T-helper 2 cell treated with Interferon-gamma antibody and Interleukin-4, amounts not matched to agents 5 μg/mL and 100 μg/mL, for 36 hours (primary cell): ENCODE measurements around the gene IRAK2.
"Not testable (repeated sequence)": the region's sequence is repeated elsewhere in the genome, so short reads cannot be mapped to it uniquely, and the experiment has no call there.

ENCODE experiments used
- DNase-seq: peaks from one replicate; pipeline ENCODE4 v3.0.0; 2021; ENCODE audit warnings: low spot score
- H3K27ac Mint-ChIP-seq: one replicate; pipeline ENCODE4 v1.8.0; 2021; ENCODE audit warnings: mild to moderate bottlenecking, mixed read lengths
- H3K27me3 Mint-ChIP-seq: one replicate; pipeline ENCODE4 v1.8.0; 2021; ENCODE audit warnings: low read depth, mixed read lengths
- H3K36me3 Mint-ChIP-seq: one replicate; pipeline ENCODE4 v1.8.0; 2021; ENCODE audit warnings: low read depth, mixed read lengths
- H3K4me1 Mint-ChIP-seq: one replicate; pipeline ENCODE4 v1.8.0; 2021; ENCODE audit warnings: low read depth, mixed read lengths
- H3K4me3 Mint-ChIP-seq: one replicate; pipeline ENCODE4 v1.8.0; 2022; ENCODE audit warnings: mild to moderate bottlenecking, moderate library complexity, mixed read lengths
- H3K9me3 Mint-ChIP-seq: one replicate; pipeline ENCODE4 v1.8.0; 2021; ENCODE audit warnings: mixed read lengths

The IRAK2 gene

DNA sequence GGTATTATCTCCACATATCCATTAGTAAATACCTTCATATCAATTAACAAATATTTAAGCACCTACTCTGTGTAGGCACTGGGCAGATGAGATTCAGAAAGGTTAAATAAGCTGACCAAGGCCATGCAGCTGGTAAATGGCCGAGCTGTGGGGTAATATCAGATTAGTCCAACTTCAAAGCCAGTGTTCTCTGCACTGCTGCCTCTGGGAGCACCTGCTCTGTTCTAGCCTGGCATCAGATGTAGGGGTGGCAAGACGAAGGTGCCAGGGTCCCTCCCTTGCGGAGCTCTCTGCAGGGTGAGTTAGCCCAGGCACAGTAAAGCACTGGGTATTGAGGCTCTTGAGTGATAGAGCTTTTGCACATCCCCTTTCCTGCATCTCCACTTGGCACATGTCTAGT, 89.0 kb downstream of the IRAK2 start:
- Mint-ChIP-seq H3K27ac (peak overlapping the region; percentile 22), H3K9me3 (no peaks in the 10 kb centered on the region), H3K36me3 (peaks cover 76% of the 10 kb centered on the region), H3K4me1 (peaks cover 56% of the 10 kb centered on the region), H3K27me3 (no peaks in the 10 kb centered on the region), H3K4me3 (peak overlapping the region; percentile 13)
- DNase-seq, result no peak

GRCh38 chr3:10255835-10256234, 91.1 kb downstream of the IRAK2 start:
- H3K36me3 Mint-ChIP-seq, result peaks cover 75% of the 10 kb centered on the region
- H3K27ac Mint-ChIP-seq, result no peak overlapping the region
- H3K27me3 Mint-ChIP-seq, result no peaks in the 10 kb centered on the region
- no peak for DNase-seq
- peaks cover 51% of the 10 kb centered on the region for H3K4me1 Mint-ChIP-seq
- H3K4me3 Mint-ChIP-seq, result no peak overlapping the region
- no peaks in the 10 kb centered on the region for H3K9me3 Mint-ChIP-seq

DNA sequence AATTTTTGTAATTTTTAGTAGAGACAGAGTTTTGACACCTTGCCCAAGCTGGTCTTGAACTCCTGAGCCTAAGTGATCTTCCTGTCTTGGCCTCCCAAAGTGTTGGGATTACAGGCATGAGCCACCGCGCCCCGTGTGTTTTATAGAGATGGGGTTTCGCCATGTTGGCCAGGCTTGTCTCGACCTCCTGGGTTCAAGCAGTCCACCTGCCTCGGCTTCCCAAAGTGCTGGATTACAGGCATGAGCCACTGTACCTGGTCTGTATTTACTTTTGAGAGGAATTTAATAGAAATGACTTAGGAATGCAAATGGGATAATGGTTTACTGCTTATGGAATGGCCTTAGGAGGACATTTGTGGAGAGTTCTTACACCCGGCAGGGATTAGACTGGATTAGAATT, 94.3 kb downstream of the IRAK2 start:
- Mint-ChIP-seq H3K4me1 (peaks cover 57% of the 10 kb centered on the region), H3K36me3 (peaks cover 78% of the 10 kb centered on the region), H3K27ac (peak overlapping the region; percentile 29), H3K9me3 (no peaks in the 10 kb centered on the region), H3K4me3 (no peak overlapping the region), H3K27me3 (no peaks in the 10 kb centered on the region)
- no peak for DNase-seq

- no peaks in the 10 kb centered on the region for H3K9me3 Mint-ChIP-seq
- H3K36me3 Mint-ChIP-seq, result peaks cover 75% of the 10 kb centered on the region
- H3K27ac Mint-ChIP-seq, result peak overlapping the region; percentile 29
- no peak overlapping the region for H3K4me3 Mint-ChIP-seq
- peaks cover 54% of the 10 kb centered on the region for H3K4me1 Mint-ChIP-seq
- no peak for DNase-seq
- no peaks in the 10 kb centered on the region for H3K27me3 Mint-ChIP-seq
Observed at GRCh38 chr3:10259798-10260197, 95.1 kb downstream of the IRAK2 start.

DNA sequence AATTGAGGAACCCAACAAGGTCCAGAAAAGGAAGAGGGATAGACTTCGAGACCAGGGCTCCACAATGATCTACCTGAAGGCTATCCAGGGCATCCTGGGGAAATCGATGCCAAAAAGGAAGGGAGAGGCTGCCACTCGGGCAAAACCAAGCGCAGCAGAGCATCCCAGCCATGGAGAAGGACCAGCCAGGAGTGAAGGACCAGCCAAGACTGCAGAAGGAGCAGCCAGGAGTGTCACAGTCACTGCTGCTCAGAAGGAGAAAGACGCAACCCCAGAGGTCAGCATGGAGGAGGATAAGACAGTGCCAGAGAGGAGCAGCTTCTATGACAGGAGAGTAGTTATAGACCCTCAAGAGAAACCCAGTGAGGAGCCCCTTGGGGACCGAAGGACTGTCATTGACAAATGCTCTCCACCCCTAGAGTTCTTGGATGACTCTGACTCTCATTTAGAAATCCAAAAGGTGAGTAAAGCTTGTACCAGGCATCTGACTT, 95.5 kb downstream of the IRAK2 start:
- Mint-ChIP-seq H3K4me1 (peaks cover 54% of the 10 kb centered on the region), H3K4me3 (no peak overlapping the region), H3K27me3 (no peaks in the 10 kb centered on the region), H3K9me3 (no peaks in the 10 kb centered on the region), H3K27ac (peak overlapping the region; percentile 65), H3K36me3 (peaks cover 72% of the 10 kb centered on the region)
- DNase-seq, result no peak

DNA sequence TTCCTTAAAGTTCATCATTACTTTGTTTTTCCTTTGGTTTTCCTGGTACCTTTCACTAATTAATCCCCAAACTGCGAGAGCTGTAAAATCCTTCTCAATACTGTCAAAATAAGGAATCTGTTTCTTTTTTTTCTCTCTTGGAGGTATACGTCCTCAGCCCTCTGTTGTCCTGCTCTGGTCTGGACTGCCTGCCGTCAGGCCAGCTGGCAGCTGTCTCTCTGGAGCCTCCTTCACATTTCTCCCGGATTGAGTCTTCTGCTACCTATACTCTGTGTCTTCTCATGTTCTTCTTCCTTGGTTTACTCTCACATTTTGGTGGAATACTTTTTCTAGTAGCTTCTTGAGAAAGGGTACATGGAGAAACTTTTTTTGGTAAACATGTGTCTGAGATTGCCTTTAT, 97.3 kb downstream of the IRAK2 start:
- peaks cover 68% of the 10 kb centered on the region for H3K36me3 Mint-ChIP-seq
- no peaks in the 10 kb centered on the region for H3K27me3 Mint-ChIP-seq
- DNase-seq, result no peak
- H3K9me3 Mint-ChIP-seq, result no peaks in the 10 kb centered on the region
- peak overlapping the region; percentile 13 for H3K4me3 Mint-ChIP-seq
- H3K4me1 Mint-ChIP-seq, result peaks cover 54% of the 10 kb centered on the region
- peak overlapping the region; percentile 9 for H3K27ac Mint-ChIP-seq

DNA sequence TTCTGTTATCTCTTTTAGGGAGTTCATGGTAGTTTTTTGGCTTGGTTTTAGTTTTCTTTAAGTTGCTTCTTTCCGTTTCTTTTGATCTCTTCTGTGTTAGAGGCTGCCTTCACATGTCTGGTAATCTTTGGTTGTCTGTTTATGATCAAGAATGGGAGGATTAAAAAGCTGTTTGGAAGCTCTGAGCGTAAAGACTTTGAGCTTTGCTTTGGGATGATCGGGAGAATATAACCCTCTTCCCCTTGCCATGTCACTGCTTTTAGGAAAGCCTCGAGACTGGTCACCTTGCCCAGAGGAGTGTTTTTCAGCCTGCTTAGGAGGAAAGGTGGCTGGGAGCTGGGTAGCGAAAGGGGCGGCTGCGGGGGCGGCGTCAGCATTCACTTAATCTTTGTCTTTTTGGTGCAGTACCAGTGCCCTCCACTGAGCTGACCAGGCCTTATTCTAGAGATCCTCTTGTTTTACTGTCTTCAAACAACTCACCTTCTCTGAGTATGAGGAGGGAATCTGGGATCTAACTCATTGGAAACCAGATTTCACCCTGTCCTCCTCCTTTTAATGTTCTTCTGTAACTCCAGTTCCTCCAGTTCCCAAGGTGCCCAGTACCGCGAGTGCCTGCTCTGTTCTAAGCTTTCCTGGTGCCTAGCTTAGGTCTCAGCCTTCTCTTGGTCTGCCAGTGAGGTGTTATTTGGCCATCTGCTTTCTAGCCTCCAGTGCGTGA, 99.1 kb downstream of the IRAK2 start:
- H3K9me3 Mint-ChIP-seq, result no peaks in the 10 kb centered on the region
- peak; percentile 63 for DNase-seq
- peak overlapping the region; percentile 55 for H3K4me3 Mint-ChIP-seq
- H3K4me1 Mint-ChIP-seq, result peaks cover 56% of the 10 kb centered on the region
- H3K27me3 Mint-ChIP-seq, result no peaks in the 10 kb centered on the region
- H3K27ac Mint-ChIP-seq, result peak overlapping the region; percentile 56
- peaks cover 69% of the 10 kb centered on the region for H3K36me3 Mint-ChIP-seq

- Mint-ChIP-seq H3K27ac (peak overlapping the region; percentile 50), H3K4me3 (peak overlapping the region; percentile 19), H3K9me3 (no peaks in the 10 kb centered on the region), H3K27me3 (no peaks in the 10 kb centered on the region), H3K36me3 (peaks cover 65% of the 10 kb centered on the region), H3K4me1 (peaks cover 43% of the 10 kb centered on the region)
- DNase-seq, result no peak
Observed at GRCh38 chr3:10265833-10266232, 101.1 kb downstream of the IRAK2 start.

DNA sequence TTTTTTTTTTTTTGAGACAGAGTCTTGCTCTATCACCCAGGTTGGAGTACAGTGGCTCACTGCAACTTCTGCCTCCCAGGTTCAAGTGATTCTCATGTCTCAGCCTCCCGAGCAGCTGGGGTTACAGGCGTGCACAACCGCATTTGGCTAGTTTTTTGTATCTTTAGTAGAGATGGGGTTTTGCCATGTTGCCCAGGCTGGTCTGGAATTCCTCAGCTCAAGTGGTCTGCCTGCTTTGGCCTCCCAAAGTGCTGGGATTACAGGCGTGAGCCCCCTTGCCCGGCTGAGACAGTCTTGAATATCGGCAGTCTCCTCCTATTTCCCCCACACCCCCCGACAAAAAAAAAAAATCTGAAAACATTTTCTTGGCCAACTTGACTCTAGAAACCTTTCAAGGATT, 102.2 kb downstream of the IRAK2 start:
- H3K9me3 Mint-ChIP-seq, H3K4me3 Mint-ChIP-seq, H3K27me3 Mint-ChIP-seq, DNase-seq, H3K27ac Mint-ChIP-seq: not testable (repeated sequence)
- Mint-ChIP-seq H3K36me3 (peaks cover 65% of the 10 kb centered on the region), H3K4me1 (peaks cover 39% of the 10 kb centered on the region)

DNA sequence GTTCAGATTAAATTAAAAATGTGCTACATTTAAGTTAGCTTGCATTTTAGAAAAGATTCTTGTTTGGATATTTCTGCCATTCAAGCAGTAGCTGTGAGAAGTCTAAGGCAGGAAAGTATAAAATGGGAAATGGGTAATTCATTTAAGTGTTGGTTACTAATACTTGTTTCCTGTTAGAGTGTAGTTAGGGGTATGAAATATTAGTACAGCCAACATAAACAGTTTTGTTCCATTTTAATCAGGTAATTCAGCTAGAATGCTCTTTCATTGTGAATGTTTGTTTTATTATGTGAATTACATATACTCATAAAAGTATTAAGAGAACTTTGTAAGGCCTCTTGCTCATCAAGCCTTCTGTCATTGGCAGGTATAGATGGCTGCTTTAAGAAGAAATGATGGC, 103.4 kb downstream of the IRAK2 start:
- Mint-ChIP-seq H3K4me1 (peaks cover 36% of the 10 kb centered on the region), H3K9me3 (no peaks in the 10 kb centered on the region), H3K27me3 (no peaks in the 10 kb centered on the region), H3K4me3 (no peak overlapping the region), H3K27ac (no peak overlapping the region), H3K36me3 (peaks cover 63% of the 10 kb centered on the region)
- no peak for DNase-seq

DNA sequence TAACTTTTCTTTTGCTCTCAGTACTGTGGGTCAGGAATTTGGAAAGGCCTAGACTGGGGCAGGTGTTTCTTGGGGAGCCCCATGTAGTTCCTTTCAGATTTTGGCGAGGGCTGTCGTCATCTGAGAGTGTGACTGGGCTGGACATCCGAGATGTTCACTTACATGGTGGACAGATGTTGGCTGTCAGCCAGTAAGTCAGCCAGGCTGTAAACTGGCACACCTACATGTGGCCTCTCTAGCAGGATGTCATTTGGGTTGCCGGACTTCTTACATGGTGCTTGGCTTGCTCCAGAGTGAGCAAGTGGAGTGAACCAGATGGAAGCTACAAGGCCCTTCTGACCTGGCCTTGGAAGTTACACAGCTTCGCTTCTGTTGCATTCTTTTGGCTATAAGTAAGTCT, 104.2 kb downstream of the IRAK2 start:
- Mint-ChIP-seq H3K27me3 (no peaks in the 10 kb centered on the region), H3K27ac (no peak overlapping the region), H3K9me3 (no peaks in the 10 kb centered on the region), H3K36me3 (peaks cover 60% of the 10 kb centered on the region), H3K4me3 (no peak overlapping the region), H3K4me1 (peaks cover 34% of the 10 kb centered on the region)
- no peak for DNase-seq

- no peak overlapping the region for H3K4me3 Mint-ChIP-seq
- no peak for DNase-seq
- no peaks in the 10 kb centered on the region for H3K9me3 Mint-ChIP-seq
- no peaks in the 10 kb centered on the region for H3K27me3 Mint-ChIP-seq
- H3K36me3 Mint-ChIP-seq, result peaks cover 61% of the 10 kb centered on the region
- no peak overlapping the region for H3K27ac Mint-ChIP-seq
- H3K4me1 Mint-ChIP-seq, result peaks cover 33% of the 10 kb centered on the region
Observed at GRCh38 chr3:10269443-10269842, 104.7 kb downstream of the IRAK2 start.

- H3K27me3 Mint-ChIP-seq, DNase-seq, H3K27ac Mint-ChIP-seq, H3K9me3 Mint-ChIP-seq, H3K4me3 Mint-ChIP-seq: not testable (repeated sequence)
- Mint-ChIP-seq H3K4me1 (peaks cover 24% of the 10 kb centered on the region), H3K36me3 (peaks cover 58% of the 10 kb centered on the region)
Observed at GRCh38 chr3:10272476-10272875, 107.8 kb downstream of the IRAK2 start.

- Mint-ChIP-seq H3K36me3 (peaks cover 59% of the 10 kb centered on the region), H3K4me1 (peaks cover 21% of the 10 kb centered on the region), H3K9me3 (no peaks in the 10 kb centered on the region), H3K27ac (no peak overlapping the region), H3K27me3 (no peaks in the 10 kb centered on the region), H3K4me3 (peak overlapping the region; percentile 2)
- no peak for DNase-seq
Observed at GRCh38 chr3:10272977-10273376, 108.3 kb downstream of the IRAK2 start.
